Measurements from ENCODE around the gene DDX6.

- TF ChIP-seq EZH2 (optimal IDR thresholded peaks at IDR 0.05; ENCODE audit: low read depth, low read length) (no peak), CTCF (IDR thresholded peaks at IDR 0.05; ENCODE audit: low read length) (peak; percentile 32)
Measured at GRCh38 chr11:118791111-118791960, at the start of gene DDX6.

Data from MM.1S (cell line).